K562 (cell line): Measurements from ENCODE around the gene TRMT1. TPM values are rescaled to one million over a fixed set of nuclear protein-coding genes. Genes with fewer than 3 reads are reported as not detected.

ENCODE experiments used
- CC2D1A ChIP-seq: fragments of 450-650 bp; IDR thresholded peaks from 2 replicates; pipeline ENCODE4 v1.6.1; 2017; ENCODE audit warnings: mild to moderate bottlenecking
- CREM ChIP-seq: IDR thresholded peaks from 2 replicates; pipeline ENCODE4 v1.6.1; 2014; ENCODE audit warnings: antibody characterized with exemption, low read depth
- E2F6 ChIP-seq, 2 experiments: IDR thresholded peaks; 2 replicates each; pipeline ENCODE4 v1.6.1; 2011; ENCODE audit warnings: borderline replicate concordance in 1 of 2, control low read depth in 1 of 2, low read depth in 1 of 2, low read length in 1 of 2, mild to moderate bottlenecking in 1 of 2, mixed read lengths in 1 of 2, moderate library complexity in 1 of 2; ENCODE audit not compliant: insufficient read depth in 1 of 2, insufficient read length in 1 of 2, poor library complexity in 1 of 2, severe bottlenecking in 1 of 2; ENCODE audit errors: extremely low read depth in 1 of 2
- HBP1 ChIP-seq: fragments of 450-650 bp; formaldehyde crosslinking; IDR thresholded peaks from 2 replicates; pipeline ENCODE4 v1.4.0; 2022; ENCODE audit warnings: missing genetic modification characterization
- NUFIP1 ChIP-seq: fragments of 450-650 bp; IDR thresholded peaks from 2 replicates; pipeline ENCODE4 v1.6.1; 2018; ENCODE audit not compliant: partially characterized antibody
- PHB ChIP-seq: fragments of 250-450 bp; sonication (Bioruptor Pico); IDR thresholded peaks from 2 replicates; pipeline ENCODE4 v1.5.0; 2021
- RUNX1 ChIP-seq: sonication (generic); IDR thresholded peaks from 2 replicates; pipeline ENCODE4 v1.6.1; 2016; ENCODE audit warnings: antibody characterized with exemption, low read depth
- SIRT6 ChIP-seq: IDR thresholded peaks from one replicate; pipeline ENCODE4 v1.6.1; 2012; ENCODE audit warnings: low read depth, mild to moderate bottlenecking, control low read depth, inconsistent platforms, low read length, moderate library complexity
- TCF15 ChIP-seq: fragments of 250-450 bp; sonication (Bioruptor Pico); IDR thresholded peaks from 2 replicates; pipeline ENCODE4 v1.8.0; 2022; ENCODE audit warnings: moderate library complexity, mild to moderate bottlenecking, inconsistent platforms
- ZFP91 ChIP-seq: sonication (generic); formaldehyde crosslinking; IDR thresholded peaks from 2 replicates; pipeline ENCODE4 v1.8.0; 2022; ENCODE audit warnings: mild to moderate bottlenecking, missing genetic modification reagents
- ZNF280A ChIP-seq: fragments of 450-650 bp; IDR thresholded peaks from 2 replicates; pipeline ENCODE4 v1.6.1; 2018; ENCODE audit warnings: mild to moderate bottlenecking, low read depth; ENCODE audit not compliant: partially characterized antibody
- ZNF431 ChIP-seq: sonication (generic); formaldehyde crosslinking; IDR thresholded peaks from 2 replicates; pipeline ENCODE4 v1.8.0; 2022; ENCODE audit warnings: mild to moderate bottlenecking, missing genetic modification reagents
- ZSCAN32 ChIP-seq: fragments of 450-650 bp; formaldehyde crosslinking; IDR thresholded peaks from 2 replicates; pipeline ENCODE4 v1.4.0; 2020; ENCODE audit warnings: mild to moderate bottlenecking, moderate library complexity
- polyA plus RNA-seq, 8 experiments: library from polyadenylated mRNA; depleted of rRNA in 4 of 8; stranded (reverse) in 5 of 8; unstranded in 3 of 8; fragments of >200 nt; fragmentation: Nextera tagmentation in 2 of 8; fragmentation: Illumina TruSeq in 1 of 8; extraction: Ambion mirVana in 2 of 8; extraction: Trizol in 1 of 8; gene quantifications; 2 replicates each; pipeline versions ENCODE4 v1.2.1 to v1.2.3, GENCODE V29; 2011 to 2014; ENCODE audit warnings: inconsistent platforms in 1 of 8, missing spikeins in 1 of 8
- total RNA-seq, 7 experiments: library from RNA; depleted of rRNA in 6 of 7; stranded (reverse); fragments of >200 nt in 6 of 7; fragmentation: Illumina TruSeq in 2 of 7; extraction: Trizol in 2 of 7; gene quantifications; 2 replicates each; pipeline versions ENCODE4 v1.2.1 to v1.2.3, GENCODE V29; 2011 to 2021; ENCODE audit warnings: low replicate concordance in 1 of 7
- TF ChIP-seq, protein P1 (sequence below), 2 experiments: fragments of 450-650 bp; IDR thresholded peaks; 2 replicates each; pipeline ENCODE4 v1.6.1; 2016
- TF ChIP-seq, protein P2 (sequence below): fragments of 250-450 bp; sonication (Bioruptor Pico); IDR thresholded peaks from 2 replicates; pipeline ENCODE4 v1.8.0; 2021; ENCODE audit warnings: borderline replicate concordance, mild to moderate bottlenecking, moderate library complexity; ENCODE audit not compliant: poor library complexity, severe bottlenecking
- TF ChIP-seq, protein P3 (sequence below): fragments of 450-650 bp; conservative IDR thresholded peaks from 2 replicates; pipeline ENCODE4 v1.6.1; 2016; ENCODE audit warnings: missing genetic modification characterization, low read depth, mild to moderate bottlenecking, control low read depth, missing compliant biosample characterization

TRMT1 gene
- total and polyA plus RNA-seq, 9 of the 15 experiments (the other 6 are each of a cell fraction or from before 2014, with no cell fraction given) = 5.8 to 158 (median 54.3) TPM

- TF ChIP-seq ZSCAN32 (no peak), RUNX1 (no peak), E2F6 (IDR thresholded peaks at IDR 0.05; ENCODE audit: borderline replicate concordance in 1 of 2, extremely low read depth in 1 of 2, insufficient read depth in 1 of 2, insufficient read length in 1 of 2, low read depth in 1 of 2, low read length in 1 of 2, poor library complexity in 1 of 2, severe bottlenecking in 1 of 2) (peak in 1 of 2 experiments; percentile 87), SIRT6 (no peak), CREM (peak; percentile 81), CC2D1A (no peak), ZNF280A (no peak), PHB (CRISPR knock-in tag) (0 out of 2 replicates have a peak, but pooled peaks have one; percentile 42), HBP1 (CRISPR knock-in tag) (no peak), TCF15 (no peak), ZNF431 (CRISPR knock-in tag) (no peak), NUFIP1 (no peak), ZFP91 (CRISPR knock-in tag) (peak; percentile 99)
- TF ChIP-seq, protein P1, sequence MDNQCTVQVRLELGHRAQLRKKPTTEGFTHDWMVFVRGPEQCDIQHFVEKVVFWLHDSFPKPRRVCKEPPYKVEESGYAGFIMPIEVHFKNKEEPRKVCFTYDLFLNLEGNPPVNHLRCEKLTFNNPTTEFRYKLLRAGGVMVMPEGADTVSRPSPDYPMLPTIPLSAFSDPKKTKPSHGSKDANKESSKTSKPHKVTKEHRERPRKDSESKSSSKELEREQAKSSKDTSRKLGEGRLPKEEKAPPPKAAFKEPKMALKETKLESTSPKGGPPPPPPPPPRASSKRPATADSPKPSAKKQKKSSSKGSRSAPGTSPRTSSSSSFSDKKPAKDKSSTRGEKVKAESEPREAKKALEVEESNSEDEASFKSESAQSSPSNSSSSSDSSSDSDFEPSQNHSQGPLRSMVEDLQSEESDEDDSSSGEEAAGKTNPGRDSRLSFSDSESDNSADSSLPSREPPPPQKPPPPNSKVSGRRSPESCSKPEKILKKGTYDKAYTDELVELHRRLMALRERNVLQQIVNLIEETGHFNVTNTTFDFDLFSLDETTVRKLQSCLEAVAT (IDR thresholded peaks at IDR 0.05) = no peak; a peak in 1 of 4 replicates
- TF ChIP-seq, protein P2, sequence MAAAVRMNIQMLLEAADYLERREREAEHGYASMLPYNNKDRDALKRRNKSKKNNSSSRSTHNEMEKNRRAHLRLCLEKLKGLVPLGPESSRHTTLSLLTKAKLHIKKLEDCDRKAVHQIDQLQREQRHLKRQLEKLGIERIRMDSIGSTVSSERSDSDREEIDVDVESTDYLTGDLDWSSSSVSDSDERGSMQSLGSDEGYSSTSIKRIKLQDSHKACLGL (CRISPR knock-in tag) = no peak
- TF ChIP-seq, protein P3, sequence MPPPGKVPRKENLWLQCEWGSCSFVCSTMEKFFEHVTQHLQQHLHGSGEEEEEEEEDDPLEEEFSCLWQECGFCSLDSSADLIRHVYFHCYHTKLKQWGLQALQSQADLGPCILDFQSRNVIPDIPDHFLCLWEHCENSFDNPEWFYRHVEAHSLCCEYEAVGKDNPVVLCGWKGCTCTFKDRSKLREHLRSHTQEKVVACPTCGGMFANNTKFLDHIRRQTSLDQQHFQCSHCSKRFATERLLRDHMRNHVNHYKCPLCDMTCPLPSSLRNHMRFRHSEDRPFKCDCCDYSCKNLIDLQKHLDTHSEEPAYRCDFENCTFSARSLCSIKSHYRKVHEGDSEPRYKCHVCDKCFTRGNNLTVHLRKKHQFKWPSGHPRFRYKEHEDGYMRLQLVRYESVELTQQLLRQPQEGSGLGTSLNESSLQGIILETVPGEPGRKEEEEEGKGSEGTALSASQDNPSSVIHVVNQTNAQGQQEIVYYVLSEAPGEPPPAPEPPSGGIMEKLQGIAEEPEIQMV (tag) = no peak; the same call in 1 of the 2 replicates
Measured at GRCh38 chr19:13151605-13152355, 35.2 kb upstream of the TRMT1 start (continued).
